ENCODE data around the gene LDLRAD4. TPM values are rescaled to one million over a fixed set of nuclear protein-coding genes. Genes with fewer than 3 reads are reported as not detected.

LDLRAD4 gene
- total RNA-seq, 1 experiment from 2014 or later = 3.6 TPM

- intact Hi-C loops (cut with micrococcal nuclease; ENCODE audit: unreplicated experiment) = loop anchor here (10.0 kb wide), 1 partner anchor 50 kb away; no protein-coding TSS in a partner anchor
- no peak; the same call in 1 of the 2 replicates for TF ChIP-seq CTCF (conservative IDR thresholded peaks at IDR 0.05; ENCODE audit: low read depth, low read length)
- no peak for TF ChIP-seq EZH2 (IDR thresholded peaks at IDR 0.05; ENCODE audit: borderline replicate concordance, low read depth, low read length, poor library complexity, severe bottlenecking)
- Histone ChIP-seq H3K27me3 (replicated peaks; ENCODE audit: insufficient read depth, low read depth, low read length, poor library complexity) (no peaks in the 10 kb centered on the region), H3K4me1 (ENCODE audit: insufficient read depth, low read length, poor library complexity, severe bottlenecking) (peaks cover 27% of the 10 kb centered on the region), H3K9me3 (ENCODE audit: low read depth, low read length, poor library complexity, severe bottlenecking) (peaks cover 6% of the 10 kb centered on the region), H3K4me3 (ENCODE audit: low read depth, low read length, poor library complexity, severe bottlenecking) (peak overlapping the region; percentile 2), H3K36me3 (ENCODE audit: insufficient read depth, low read length, poor library complexity, severe bottlenecking) (no peaks in the 10 kb centered on the region), H3K27ac (ENCODE audit: low read depth, low read length, poor library complexity, severe bottlenecking) (peak overlapping the region; percentile 56)
- peak; percentile 95 for DNase-seq (ENCODE audit: low spot score)
- POLR2A ChIA-PET (ENCODE audit: low non-redundant PET) = no interaction called here
- CTCF ChIA-PET = no interaction called here
- BruUV-seq (replicated peaks) = no TSS peak
Measured at GRCh38 chr18:13464432-13465123, 246.0 kb downstream of the LDLRAD4 start.

GRCh38 chr18:13465124-13465446 lies 246.5 kb downstream of the LDLRAD4 start:
- BruUV-seq (replicated peaks) = TSS peak; percentile 81
- Histone ChIP-seq H3K27ac (ENCODE audit: low read depth, low read length, poor library complexity, severe bottlenecking) (peak overlapping the region; percentile 56), H3K4me1 (ENCODE audit: insufficient read depth, low read length, poor library complexity, severe bottlenecking) (peaks cover 27% of the 10 kb centered on the region), H3K4me3 (ENCODE audit: low read depth, low read length, poor library complexity, severe bottlenecking) (peak overlapping the region; percentile 2), H3K27me3 (replicated peaks; ENCODE audit: insufficient read depth, low read depth, low read length, poor library complexity) (no peaks in the 10 kb centered on the region), H3K36me3 (ENCODE audit: insufficient read depth, low read length, poor library complexity, severe bottlenecking) (no peaks in the 10 kb centered on the region), H3K9me3 (ENCODE audit: low read depth, low read length, poor library complexity, severe bottlenecking) (peaks cover 6% of the 10 kb centered on the region)
- CTCF ChIA-PET = no interaction called here
- no peak for TF ChIP-seq CTCF (conservative IDR thresholded peaks at IDR 0.05; ENCODE audit: low read depth, low read length)
- no peak for TF ChIP-seq EZH2 (IDR thresholded peaks at IDR 0.05; ENCODE audit: borderline replicate concordance, low read depth, low read length, poor library complexity, severe bottlenecking)
- no peak for DNase-seq (ENCODE audit: low spot score)
- POLR2A ChIA-PET (ENCODE audit: low non-redundant PET) = no interaction called here
- intact Hi-C loops (cut with micrococcal nuclease; ENCODE audit: unreplicated experiment) = loop anchor here (10.0 kb wide), 1 partner anchor 50 kb away; no protein-coding TSS in a partner anchor

DNA sequence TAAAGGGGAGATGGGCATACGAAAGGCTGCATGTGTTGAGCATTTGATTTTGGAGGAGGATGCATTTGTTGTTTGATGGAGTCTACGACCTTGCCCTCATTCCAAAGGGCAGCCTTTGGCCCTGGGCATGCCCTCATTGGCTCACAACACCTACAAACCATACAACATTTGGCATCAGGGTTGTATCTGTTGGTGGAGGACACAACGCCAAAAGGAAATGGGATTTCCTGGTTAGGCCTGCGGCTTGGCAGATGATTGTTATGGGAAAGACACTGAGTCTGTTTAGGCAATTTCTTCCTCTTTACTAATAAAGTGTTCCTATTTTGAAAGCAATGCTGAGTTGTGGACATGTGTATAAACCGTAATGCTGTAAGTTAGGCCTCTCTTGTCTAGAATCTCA lies 246.9 kb downstream of the LDLRAD4 start:
- BruUV-seq (replicated peaks) = no TSS peak
- H3K9me3 ChIP-seq (ENCODE audit: low read depth, low read length, poor library complexity, severe bottlenecking) = peaks cover 6% of the 10 kb centered on the region
- peak; percentile 54 for DNase-seq (ENCODE audit: low spot score)
- no peak for TF ChIP-seq EZH2 (IDR thresholded peaks at IDR 0.05; ENCODE audit: borderline replicate concordance, low read depth, low read length, poor library complexity, severe bottlenecking)
- TF ChIP-seq CTCF (conservative IDR thresholded peaks at IDR 0.05; ENCODE audit: low read depth, low read length) = no peak
- no peaks in the 10 kb centered on the region for H3K36me3 ChIP-seq (ENCODE audit: insufficient read depth, low read length, poor library complexity, severe bottlenecking)
- H3K4me1 ChIP-seq (ENCODE audit: insufficient read depth, low read length, poor library complexity, severe bottlenecking) = peaks cover 27% of the 10 kb centered on the region
- CTCF ChIA-PET = no interaction called here
- intact Hi-C loops (cut with micrococcal nuclease; ENCODE audit: unreplicated experiment) = loop anchor here (10.0 kb wide), 1 partner anchor 49 kb away; no protein-coding TSS in a partner anchor
- H3K27me3 ChIP-seq (replicated peaks; ENCODE audit: insufficient read depth, low read depth, low read length, poor library complexity) = no peaks in the 10 kb centered on the region
- H3K27ac ChIP-seq (ENCODE audit: low read depth, low read length, poor library complexity, severe bottlenecking) = peak overlapping the region; percentile 56
- H3K4me3 ChIP-seq (ENCODE audit: low read depth, low read length, poor library complexity, severe bottlenecking) = peak overlapping the region; percentile 2
- POLR2A ChIA-PET (ENCODE audit: low non-redundant PET) = no interaction called here

All from A673 (cell line).